Endothelial cell of umbilical vein (primary cell): ENCODE data around the gene SYTL3. TPM values are rescaled to one million over a fixed set of nuclear protein-coding genes. Genes with fewer than 3 reads are reported as not detected.

Experiments used
- BruUV-seq: library from RNA; stranded (reverse); fragments of 400-500 nt; replicated peaks from 2 replicates; lab custom pipeline; 2021; lab: Mats Ljungman, UMichigan
- CTCF ChIA-PET: fragments of 300-600, 350-600 bp; sonication (Branson Sonifier 250); formaldehyde crosslinking; loops from one replicate; lab custom pipeline; 2021; ENCODE audit warnings: antibody characterized with exemption, inconsistent platforms; lab: Charles Lee
- POLR2A ChIA-PET: fragments of 300-600, 350-600 bp; sonication (Branson Sonifier 250); formaldehyde crosslinking; loops from one replicate; lab custom pipeline; 2021; ENCODE audit warnings: antibody characterized with exemption, inconsistent platforms; lab: Charles Lee
- DNase-seq: peaks from one replicate; pipeline ENCODE4 v3.0.0-alpha.2; 2011; ENCODE audit warnings: low read depth, low spot score
- FAIRE-seq: peaks from 2 replicates; lab custom pipeline; 2011; peaks lifted over from hg19 to GRCh38; lab: Jason Lieb, UNC
- H2AFZ ChIP-seq: 2 replicates; pipeline ENCODE4 v1.6.0; 2012; ENCODE audit warnings: low read depth, low read length, control low read depth, inconsistent platforms
- H3K27ac ChIP-seq: 2 replicates; pipeline ENCODE4 v1.5.1; 2011; ENCODE audit warnings: low read depth, mild to moderate bottlenecking, control low read depth, low read length, moderate library complexity; ENCODE audit not compliant: insufficient read depth
- H3K27me3 ChIP-seq, 2 experiments: 2 replicates each; pipeline versions ENCODE4 v1.6.0 to v1.6.1; 2011; ENCODE audit warnings: low read length in 2 of 2, mixed read lengths in 1 of 2; ENCODE audit not compliant: control insufficient read depth in 2 of 2, insufficient read depth in 2 of 2
- H3K36me3 ChIP-seq, 2 experiments: 2 replicates in 1 of 2; 3 replicates in 1 of 2; pipeline ENCODE4 v1.5.1; 2011; ENCODE audit warnings: low read length in 2 of 2, mild to moderate bottlenecking in 1 of 2, moderate library complexity in 1 of 2; ENCODE audit not compliant: control insufficient read depth in 2 of 2, insufficient read depth in 2 of 2; ENCODE audit errors: extremely low read depth in 1 of 2
- H3K4me1 ChIP-seq: 3 replicates; pipeline ENCODE4 v1.5.1; 2011; ENCODE audit warnings: mild to moderate bottlenecking, low read length; ENCODE audit not compliant: control insufficient read depth, insufficient read depth; ENCODE audit errors: extremely low read depth
- H3K4me2 ChIP-seq: 2 replicates; pipeline ENCODE4 v1.6.1; 2011; ENCODE audit warnings: low read length, control low read depth, mixed read lengths; ENCODE audit not compliant: insufficient read depth
- H3K4me3 ChIP-seq, 3 experiments: fragments of 200-600 bp in 1 of 3; sonication (generic), shearing (Covaris generic) in 1 of 3; replicated peaks in 1 of 3; 2 replicates each; pipeline ENCODE4 v1.5.1; 2011 to 2016; ENCODE audit warnings: control low read depth in 3 of 3, low read length in 3 of 3, mild to moderate bottlenecking in 2 of 3, inconsistent platforms in 1 of 3, low read depth in 1 of 3, moderate library complexity in 1 of 3; ENCODE audit not compliant: insufficient read depth in 1 of 3
- H3K79me2 ChIP-seq: 2 replicates; pipeline ENCODE4 v1.6.0; 2012; ENCODE audit warnings: low read length, inconsistent platforms; ENCODE audit not compliant: control insufficient read depth, insufficient read depth
- H3K9ac ChIP-seq: replicated peaks from 2 replicates; pipeline ENCODE3; 2011; ENCODE audit warnings: low read length, control low read depth; ENCODE audit not compliant: insufficient read depth; ENCODE audit errors: extremely low read depth
- H3K9me1 ChIP-seq: replicated peaks from 3 replicates; pipeline ENCODE4 v1.6.0; 2011; ENCODE audit warnings: mild to moderate bottlenecking, low read length; ENCODE audit not compliant: control insufficient read depth, insufficient read depth; ENCODE audit errors: extremely low read depth
- H3K9me3 ChIP-seq: replicated peaks from 2 replicates; pipeline ENCODE4 v1.5.1; 2012; ENCODE audit warnings: low read length, inconsistent platforms; ENCODE audit not compliant: control insufficient read depth, insufficient read depth
- H4K20me1 ChIP-seq: replicated peaks from 2 replicates; pipeline ENCODE3; 2011; ENCODE audit warnings: mild to moderate bottlenecking, low read length; ENCODE audit not compliant: control insufficient read depth, insufficient read depth; ENCODE audit errors: extremely low read depth
- EZH2 ChIP-seq: IDR thresholded peaks from 2 replicates; pipeline ENCODE4 v1.6.1; 2012; ENCODE audit warnings: borderline replicate concordance, low read depth, mild to moderate bottlenecking, moderate library complexity, low read length, inconsistent platforms; ENCODE audit not compliant: severe bottlenecking
- FOS ChIP-seq: IDR thresholded peaks from 2 replicates; pipeline ENCODE4 v1.6.1; 2011; ENCODE audit warnings: mild to moderate bottlenecking, low read length, moderate library complexity, borderline replicate concordance; ENCODE audit not compliant: insufficient read depth
- GATA2 ChIP-seq: IDR thresholded peaks from 2 replicates; pipeline ENCODE4 v1.7.0; 2011; ENCODE audit warnings: low read depth, mild to moderate bottlenecking, moderate library complexity, mixed read lengths, low read length; ENCODE audit not compliant: insufficient read length, insufficient read depth
- MYC ChIP-seq: IDR thresholded peaks from one replicate; pipeline ENCODE4 v1.6.1; 2011; ENCODE audit warnings: mild to moderate bottlenecking, low read depth, low read length
- POLR2A ChIP-seq: IDR thresholded peaks from 2 replicates; pipeline ENCODE4 v1.6.1; 2012; ENCODE audit warnings: low read depth, mild to moderate bottlenecking, control low read depth, low read length
- POLR2AphosphoS5 ChIP-seq: IDR thresholded peaks from 2 replicates; pipeline ENCODE4 v1.6.1; 2012; ENCODE audit warnings: low read depth, mild to moderate bottlenecking, control low read depth, low read length, moderate library complexity; ENCODE audit not compliant: insufficient read depth
- dilution Hi-C: fragments of 300-500 bp; cut with MboI; formaldehyde crosslinking; loops from one replicate; pipeline ENCODE4 v1.15.0; 2019; ENCODE audit warnings: low sequenced_read_pairs; ENCODE audit not compliant: extremely low pct_ligation_motif_present
- intact Hi-C: fragments of 100-400 bp; cut with micrococcal nuclease; formaldehyde crosslinking; loops from one replicate; pipeline ENCODE4 v1.10.0; 2022
- polyA plus RNA-seq, 4 experiments: library from polyadenylated mRNA; depleted of rRNA in 3 of 4; stranded (reverse) in 3 of 4; unstranded in 1 of 4; fragments of >200 nt; gene quantifications; 2 replicates each; pipeline versions ENCODE4 v1.2.1 to v1.2.3, GENCODE V29; 2011 to 2012; ENCODE audit warnings: missing spikeins in 1 of 4
- total RNA-seq: library from RNA; stranded (reverse); gene quantifications from 2 replicates; pipeline ENCODE4 v1.2.3, GENCODE V29; 2021
- TF ChIP-seq, protein P1 (sequence below): IDR thresholded peaks from 2 replicates; pipeline ENCODE4 v1.6.1; 2011; ENCODE audit not compliant: insufficient read depth, insufficient read length
- TF ChIP-seq, protein P2 (sequence below), 2 donors: IDR thresholded peaks; 1 replicate in 1 of 2; 2 replicates in 1 of 2; pipeline ENCODE4 v1.5.1; 2011; ENCODE audit warnings: low read length in 2 of 2, mild to moderate bottlenecking in 2 of 2, moderate library complexity in 2 of 2, control low read depth in 1 of 2, inconsistent platforms in 1 of 2, low read depth in 1 of 2; ENCODE audit not compliant: insufficient read depth in 1 of 2; ENCODE audit errors: extremely low read depth in 1 of 2

Gene SYTL3
- total and polyA plus RNA-seq, 2 donors (not counting 3 experiments of a cell fraction or from before 2014, with no cell fraction given) = 0.59 to 0.77 TPM

DNA sequence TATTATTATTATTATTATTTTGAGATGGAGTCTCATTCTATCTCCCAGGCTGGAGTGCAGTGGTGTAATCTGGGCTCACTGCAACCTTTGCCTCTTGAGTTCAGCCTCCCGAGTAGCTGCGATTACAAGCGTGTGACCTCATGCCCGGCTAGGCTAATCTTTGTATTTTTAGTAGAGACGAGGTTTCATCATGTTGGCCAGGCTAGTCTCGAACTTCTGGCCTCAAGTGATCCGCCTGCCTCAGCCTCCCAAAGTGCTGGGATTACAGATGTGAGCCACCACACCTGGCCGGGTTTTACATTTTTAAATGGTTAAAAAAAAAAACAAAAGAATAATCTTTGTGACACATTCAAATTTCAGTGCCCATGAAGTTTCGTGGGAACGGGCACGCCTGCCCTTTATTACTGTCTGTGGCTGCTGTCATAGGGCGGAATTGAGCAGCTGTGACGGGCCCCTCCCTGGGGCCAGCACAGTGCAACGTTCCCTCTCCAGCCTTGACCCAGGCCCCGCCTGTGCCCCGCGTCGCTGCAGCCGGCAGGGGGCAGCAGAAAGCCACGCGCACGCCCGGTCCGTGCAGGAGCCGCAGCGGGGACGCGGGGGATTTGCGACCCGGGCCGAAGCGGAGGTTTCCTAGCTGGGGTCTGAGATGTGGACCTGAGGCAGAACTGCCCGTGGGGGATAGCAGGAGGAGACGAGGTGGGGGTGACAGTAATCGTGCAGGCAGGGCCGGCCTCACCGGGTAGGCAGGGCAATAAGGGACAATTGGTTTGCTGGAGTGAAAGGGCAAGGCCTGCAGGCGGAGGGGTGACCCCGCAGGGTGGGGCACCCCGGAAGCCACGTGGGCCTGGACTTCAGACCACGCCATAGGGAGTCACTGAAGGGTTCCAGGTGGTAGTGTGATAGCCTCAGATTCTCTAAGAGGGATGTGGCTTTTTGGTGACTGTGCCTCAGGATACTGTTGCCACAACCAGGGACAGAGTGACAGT lies 54.3 kb downstream of the SYTL3 start:
- Histone ChIP-seq H3K4me1 (peaks cover 23% of the 10 kb centered on the region), H3K9ac (no peak overlapping the region), H3K27ac (no peak overlapping the region), H3K9me3 (no peaks in the 10 kb centered on the region), H3K27me3 (no peaks in the 10 kb centered on the region), H3K36me3 (no peaks in the 10 kb centered on the region), H3K4me3 (peak overlapping the region in 2 of 3 experiments; percentile 11 to 20), H3K4me2 (peak overlapping the region; percentile 84), H2AFZ (peak overlapping the region; percentile 96), H3K79me2 (no peaks in the 10 kb centered on the region), H4K20me1 (no peaks in the 10 kb centered on the region), H3K9me1 (no peaks in the 10 kb centered on the region)
- FAIRE-seq = peak; percentile 72
- dilution Hi-C loops (no loop called here), intact Hi-C loops (loop anchor here (1.0 to 10.0 kb wide), 2 partner anchors 81 to 268 kb away; no protein-coding TSS in a partner anchor)
- ChIA-PET CTCF (interaction anchor here (0.6 to 4.0 kb wide), 14 partner anchors 13 to 490 kb away, joined by 3 to 66 read pairs (median 4); no protein-coding TSS in a partner anchor), POLR2A (no interaction called here)
- peak; percentile 63 for DNase-seq
- TF ChIP-seq, protein P1, sequence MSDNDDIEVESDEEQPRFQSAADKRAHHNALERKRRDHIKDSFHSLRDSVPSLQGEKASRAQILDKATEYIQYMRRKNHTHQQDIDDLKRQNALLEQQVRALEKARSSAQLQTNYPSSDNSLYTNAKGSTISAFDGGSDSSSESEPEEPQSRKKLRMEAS = no peak
- TF ChIP-seq FOS (no peak), POLR2A (no peak), POLR2AphosphoS5 (peak; percentile 22), GATA2 (no peak), EZH2 (no peak), MYC (no peak)
- TF ChIP-seq, protein P2, sequence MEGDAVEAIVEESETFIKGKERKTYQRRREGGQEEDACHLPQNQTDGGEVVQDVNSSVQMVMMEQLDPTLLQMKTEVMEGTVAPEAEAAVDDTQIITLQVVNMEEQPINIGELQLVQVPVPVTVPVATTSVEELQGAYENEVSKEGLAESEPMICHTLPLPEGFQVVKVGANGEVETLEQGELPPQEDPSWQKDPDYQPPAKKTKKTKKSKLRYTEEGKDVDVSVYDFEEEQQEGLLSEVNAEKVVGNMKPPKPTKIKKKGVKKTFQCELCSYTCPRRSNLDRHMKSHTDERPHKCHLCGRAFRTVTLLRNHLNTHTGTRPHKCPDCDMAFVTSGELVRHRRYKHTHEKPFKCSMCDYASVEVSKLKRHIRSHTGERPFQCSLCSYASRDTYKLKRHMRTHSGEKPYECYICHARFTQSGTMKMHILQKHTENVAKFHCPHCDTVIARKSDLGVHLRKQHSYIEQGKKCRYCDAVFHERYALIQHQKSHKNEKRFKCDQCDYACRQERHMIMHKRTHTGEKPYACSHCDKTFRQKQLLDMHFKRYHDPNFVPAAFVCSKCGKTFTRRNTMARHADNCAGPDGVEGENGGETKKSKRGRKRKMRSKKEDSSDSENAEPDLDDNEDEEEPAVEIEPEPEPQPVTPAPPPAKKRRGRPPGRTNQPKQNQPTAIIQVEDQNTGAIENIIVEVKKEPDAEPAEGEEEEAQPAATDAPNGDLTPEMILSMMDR (IDR thresholded peaks at IDR 0.05; ENCODE audit: extremely low read depth in 1 of 2, insufficient read depth in 1 of 2, low read depth in 1 of 2, low read length in 2 of 2) = peak; percentile 98 to 99
- no TSS peak for BruUV-seq
